T-helper 1 cell (primary cell): ENCODE results near the gene SESTD1.

Source experiments
- DNase-seq, 5 donors: peaks; one replicate each; pipeline ENCODE4 v3.0.0-alpha.2; 2012 to 2020

SESTD1 gene

DNA sequence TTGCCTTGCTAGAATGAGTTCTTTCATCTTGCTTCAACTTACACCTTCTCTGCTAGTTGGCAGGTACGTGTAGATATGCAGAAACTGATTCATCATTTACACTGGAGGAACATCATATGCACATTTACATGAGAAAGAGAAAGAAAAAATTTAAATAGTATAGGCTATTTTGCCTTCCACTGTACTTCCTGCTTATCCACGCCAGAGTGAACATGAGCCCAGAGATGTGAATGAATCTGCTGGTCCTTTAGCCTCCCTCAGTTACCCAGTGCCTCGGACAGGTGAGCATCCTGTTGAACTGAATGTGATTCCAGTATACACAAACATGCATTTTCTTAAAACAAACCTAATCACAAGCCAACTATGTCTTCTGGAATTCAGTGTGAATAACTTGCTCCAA, 83.6 kb downstream of the SESTD1 start:
- DNase-seq: no peak

- DNase-seq: no peak
These were observed 84.4 kb downstream of the SESTD1 start for GRCh38 chr2:179180242-179180641.

- DNase-seq: no peak
These were observed 84.9 kb downstream of the SESTD1 start for GRCh38 chr2:179179719-179180118.

DNA sequence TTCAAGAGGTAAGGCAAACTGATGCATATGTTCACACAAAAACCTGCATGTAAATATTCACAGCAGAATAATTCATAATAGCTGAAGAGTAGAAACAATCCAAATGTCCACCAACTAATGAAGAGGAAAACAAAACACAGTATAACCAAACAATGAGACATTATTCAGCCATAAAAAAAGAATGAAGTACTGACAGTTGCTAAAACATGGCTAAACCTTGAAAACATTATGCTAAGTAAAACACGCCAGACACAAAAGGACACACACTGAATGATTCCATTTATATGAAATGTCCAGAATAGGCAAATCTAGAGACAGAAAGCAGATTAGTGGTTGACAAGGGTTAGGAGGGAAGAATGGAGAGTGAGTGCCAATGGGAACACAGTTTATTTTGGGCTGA, 86.9 kb downstream of the SESTD1 start:
- no peak for DNase-seq

- no peak for DNase-seq
These were observed 90.4 kb downstream of the SESTD1 start for GRCh38 chr2:179174240-179174639.

DNA sequence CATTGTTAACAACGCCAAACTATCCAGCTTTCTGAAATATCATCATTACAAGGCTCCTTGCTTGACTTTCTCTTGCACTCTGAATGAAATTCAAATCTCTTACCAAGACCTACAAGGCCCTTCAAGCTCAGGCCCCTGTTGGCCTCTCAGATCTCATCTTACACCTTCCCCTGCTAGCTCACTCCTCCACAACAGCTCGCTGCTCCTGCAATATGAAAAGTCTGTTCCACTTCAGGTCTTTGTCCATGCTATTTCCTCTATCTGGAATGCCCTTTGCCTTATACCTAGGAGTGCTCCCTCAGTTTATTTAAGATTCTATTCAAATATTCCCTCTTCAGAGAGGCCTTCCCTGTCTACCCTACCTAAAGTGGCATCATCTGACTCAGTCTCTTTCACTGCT, 91.7 kb downstream of the SESTD1 start:
- no peak for DNase-seq

DNA sequence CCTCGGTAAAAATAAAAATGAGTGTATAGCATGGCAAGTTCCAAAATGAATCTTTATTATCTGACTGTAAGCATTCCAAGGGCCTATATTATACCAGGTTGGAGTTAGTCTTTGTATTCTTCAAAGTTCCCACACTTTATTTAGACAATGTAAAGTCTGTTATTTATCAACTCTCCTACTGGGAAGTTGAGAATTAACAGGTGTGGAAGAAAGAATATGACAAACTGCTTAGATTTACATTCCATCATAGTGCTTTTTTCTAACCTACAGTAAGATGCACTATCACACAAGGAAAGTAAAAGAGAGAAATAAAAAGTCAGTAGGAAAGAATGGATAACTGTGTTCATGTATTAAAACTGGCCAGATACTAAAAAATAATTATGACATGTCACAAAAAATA, 93.3 kb downstream of the SESTD1 start:
- no peak for DNase-seq

GRCh38 chr2:179170901-179171300, 93.7 kb downstream of the SESTD1 start:
- no peak for DNase-seq

- DNase-seq: no peak
These were observed 99.2 kb downstream of the SESTD1 start for GRCh38 chr2:179165356-179166000.

DNA sequence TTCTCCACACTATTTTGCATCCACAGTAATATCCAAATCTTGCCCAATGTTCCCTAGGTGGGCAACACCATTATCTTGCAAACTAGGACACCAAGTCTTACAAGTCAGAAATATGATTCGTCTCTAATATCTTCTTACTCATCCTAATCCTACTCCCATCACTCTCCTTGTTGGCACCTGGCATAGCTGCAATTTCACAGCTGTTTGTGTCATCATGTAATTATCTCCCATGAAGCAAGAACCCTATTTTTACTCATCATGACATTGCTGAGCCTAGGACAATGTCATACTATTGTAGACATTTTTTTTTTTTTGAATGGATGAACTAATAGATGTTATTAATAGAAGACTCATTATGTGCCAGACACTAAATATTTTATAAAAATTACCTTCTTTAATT, 123.4 kb downstream of the SESTD1 start:
- no peak for DNase-seq

- no peak for DNase-seq
These were observed 124.1 kb downstream of the SESTD1 start for GRCh38 chr2:179140571-179140970.

DNA sequence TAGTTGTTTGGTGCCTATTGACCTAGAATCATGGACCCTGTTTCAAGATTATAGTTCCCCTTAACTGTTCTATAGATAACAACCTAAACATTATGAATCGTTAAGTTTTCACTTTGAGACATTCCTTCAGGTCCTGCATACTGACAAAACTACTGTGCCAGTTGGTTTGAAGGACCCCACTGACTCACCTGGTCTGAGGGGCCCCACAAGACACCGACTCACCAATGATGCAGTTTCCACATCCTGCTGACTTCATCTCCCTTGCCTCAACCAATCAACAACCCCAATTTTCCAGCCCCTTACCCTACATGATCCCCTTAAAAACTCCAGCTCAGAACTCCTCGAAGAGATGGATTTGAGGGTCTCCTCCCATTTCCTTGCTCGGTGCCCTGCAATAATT, 125.1 kb downstream of the SESTD1 start:
- DNase-seq: no peak

DNA sequence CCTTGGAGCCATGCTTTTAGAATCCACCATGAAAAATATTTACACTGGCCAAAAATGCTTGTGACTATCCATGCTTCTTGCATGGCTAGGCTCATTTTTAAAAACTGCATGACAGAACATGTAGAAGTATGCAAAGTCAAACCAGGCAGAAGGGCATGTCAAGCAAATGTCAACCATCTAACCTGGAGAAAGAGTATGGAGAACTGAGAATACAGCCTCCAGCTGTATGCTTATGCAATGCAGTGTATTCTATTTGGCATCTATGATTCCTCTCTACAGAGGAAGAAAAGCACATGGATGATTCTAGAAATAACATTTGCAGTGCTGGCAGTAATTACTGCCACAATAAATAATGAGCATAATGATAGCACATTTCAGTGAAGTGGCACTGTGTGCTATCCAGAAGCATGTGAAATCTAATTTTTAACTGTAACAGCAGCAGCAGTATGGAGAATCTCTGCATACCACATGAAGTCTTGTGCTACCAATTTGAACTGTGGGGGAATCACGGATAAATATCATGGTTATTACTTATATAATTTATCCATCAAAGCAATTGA, 127.4 kb downstream of the SESTD1 start:
- no peak for DNase-seq

- DNase-seq: no peak
These were observed 131.6 kb downstream of the SESTD1 start for GRCh38 chr2:179133016-179133415.

DNA sequence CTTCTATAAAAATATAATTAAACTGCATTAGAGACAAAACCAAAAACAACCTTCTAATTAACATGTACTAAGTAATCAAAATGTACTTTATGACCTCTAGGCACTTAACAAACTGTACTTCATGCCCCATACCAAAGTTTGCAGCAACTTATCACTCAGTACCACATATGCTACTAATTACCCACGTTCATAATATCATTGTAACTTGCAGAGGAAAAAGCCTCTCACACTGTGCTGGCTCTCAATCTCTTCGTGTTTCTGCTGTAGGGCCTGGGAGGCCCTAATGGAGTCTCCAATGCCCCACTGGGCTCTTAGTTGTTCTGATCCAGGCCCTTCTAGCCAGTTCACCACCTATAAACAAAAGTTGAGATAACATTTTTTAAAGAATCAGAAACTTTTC, 132.6 kb downstream of the SESTD1 start:
- DNase-seq: no peak

DNA sequence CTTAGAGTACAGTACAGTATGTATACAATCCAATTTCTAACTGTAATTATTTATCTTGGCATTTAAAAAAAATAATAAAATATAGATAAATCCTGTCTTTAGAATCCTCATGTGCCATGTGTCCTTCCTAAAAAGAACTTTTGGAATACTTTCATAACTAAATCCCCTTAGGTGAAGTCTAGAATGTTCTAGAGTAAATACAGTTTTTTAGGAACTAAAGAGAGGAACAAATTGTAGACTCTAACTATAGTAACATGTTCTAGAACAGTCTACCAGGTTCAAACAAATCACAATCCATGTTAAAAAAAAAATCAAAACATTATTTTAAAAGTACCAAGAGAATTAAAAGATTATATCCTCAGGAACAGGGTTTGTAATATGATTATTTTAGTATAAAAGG, 134.1 kb downstream of the SESTD1 start:
- DNase-seq: no peak

DNA sequence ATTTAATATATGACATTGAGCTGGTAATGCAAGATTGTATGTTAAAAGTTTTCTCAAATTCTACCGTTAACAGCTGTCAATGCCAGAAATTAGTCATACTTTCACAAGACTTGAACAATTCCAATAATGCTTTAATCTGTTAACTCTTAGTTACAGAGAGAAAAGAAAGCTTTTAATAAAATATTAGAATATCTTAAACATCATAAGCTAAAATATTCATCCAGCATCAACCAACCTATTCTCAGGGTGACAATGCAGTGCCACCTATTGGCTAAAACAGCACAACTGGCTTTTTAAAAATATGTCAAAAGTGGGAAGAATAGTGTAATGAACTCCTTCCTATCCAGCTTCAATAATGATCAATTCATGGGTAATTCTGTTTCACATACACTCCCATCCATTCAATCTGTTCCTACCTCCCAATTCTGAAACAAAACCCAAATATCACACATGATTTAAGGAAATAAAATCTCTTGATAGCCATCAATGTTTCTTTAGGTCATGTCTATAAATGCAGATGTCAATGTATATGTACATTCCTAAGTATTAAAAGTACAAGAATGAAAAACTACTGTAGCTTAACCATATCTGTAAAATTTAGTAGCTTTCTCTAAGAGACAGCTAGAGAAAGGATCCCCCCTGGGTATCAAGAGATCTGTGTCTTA, 134.9 kb downstream of the SESTD1 start:
- DNase-seq: peak in 1 of 5 donors; percentile 11

- DNase-seq: no peak
These were observed 139.2 kb downstream of the SESTD1 start for GRCh38 chr2:179125404-179125803.

- no peak for DNase-seq
These were observed 140.3 kb downstream of the SESTD1 start for GRCh38 chr2:179124282-179124681.

DNA sequence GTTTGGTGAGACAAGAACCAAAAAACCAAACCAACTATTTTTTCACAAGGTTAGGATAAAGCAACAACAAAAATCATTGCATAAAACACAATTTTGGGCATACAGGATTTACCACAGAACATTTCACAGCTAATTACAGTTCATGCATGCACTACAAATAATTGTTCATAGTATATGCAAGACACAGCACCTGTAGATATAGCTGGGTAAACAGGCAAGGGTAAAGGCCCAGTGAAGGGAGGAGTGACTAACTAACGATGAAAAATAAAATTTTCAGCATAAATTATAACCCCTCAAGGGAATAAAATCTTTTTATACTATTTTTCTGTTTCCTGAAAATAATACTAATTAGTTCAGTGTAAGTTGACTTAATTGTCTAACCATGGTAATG, 141.4 kb downstream of the SESTD1 start:
- DNase-seq: no peak

DNA sequence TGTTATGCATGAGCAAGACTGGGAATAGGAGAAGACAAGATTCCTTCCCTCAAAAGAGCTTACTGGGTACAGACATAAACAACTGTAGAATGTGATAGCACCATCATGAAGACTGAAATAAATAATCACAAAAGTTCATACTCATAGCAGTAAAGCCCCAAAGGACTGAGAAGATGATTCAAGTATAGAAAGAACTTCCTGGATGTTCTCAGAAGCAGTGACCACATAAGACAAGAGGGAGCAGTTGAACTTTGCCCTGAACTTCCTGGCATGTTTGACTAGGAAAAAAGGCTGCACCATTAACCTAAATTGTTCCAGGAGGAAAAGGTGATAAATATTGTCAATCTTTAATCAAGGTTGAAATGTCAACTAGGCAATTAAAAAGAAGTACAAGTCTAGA, 156.9 kb downstream of the SESTD1 start:
- DNase-seq: peak in 1 of 5 donors; percentile 64

- peak in 1 of 5 donors; percentile 38 for DNase-seq
These were observed 157.8 kb downstream of the SESTD1 start for GRCh38 chr2:179106676-179107428.

- DNase-seq: no peak
These were observed 158.3 kb downstream of the SESTD1 start for GRCh38 chr2:179106342-179106675.

GRCh38 chr2:179104736-179105135, 159.9 kb downstream of the SESTD1 start:
- DNase-seq: no peak
